Heart left ventricle (tissue), 16 donors: Measurements from ENCODE around the gene MOV10. TPM values are rescaled to one million over a fixed set of nuclear protein-coding genes. Genes with fewer than 3 reads are reported as not detected.

ENCODE experiments used
- ATAC-seq, 4 donors: fragments of 200-7000 bp; cut with Tn5 transposase; one replicate each; pipeline ENCODE4 v1.9.1; 2020 to 2022; ENCODE audit warnings: moderate library complexity in 4 of 4, mild to moderate bottlenecking in 3 of 4, moderate number of reproducible peaks in 1 of 4
- DNase-seq, 5 donors: peaks; one replicate each; pipeline ENCODE4 v3.0.0-alpha.2; 2020
- H3K27ac ChIP-seq, 12 donors: fragments of 200-600 bp; sonication (generic) in 4 of 12; one replicate each; pipeline versions ENCODE4 v1.5.0 to v1.8.0; 2016 to 2022; ENCODE audit warnings: mild to moderate bottlenecking in 2 of 12
- H3K27me3 ChIP-seq, 9 donors: fragments of 200-600 bp; sonication (generic) in 2 of 9; one replicate each; pipeline versions ENCODE4 v1.5.1 to v1.8.0; 2016 to 2022; ENCODE audit warnings: mild to moderate bottlenecking in 3 of 9
- H3K36me3 ChIP-seq, 9 donors: fragments of 200-600 bp; sonication (generic) in 2 of 9; one replicate each; pipeline versions ENCODE4 v1.5.0 to v1.8.0; 2018 to 2022; ENCODE audit warnings: mild to moderate bottlenecking in 2 of 9
- H3K4me1 ChIP-seq, 12 donors: fragments of 200-600 bp; sonication (generic) in 4 of 12; one replicate each; pipeline versions ENCODE4 v1.5.0 to v1.8.0; 2016 to 2022; ENCODE audit warnings: mild to moderate bottlenecking in 3 of 12
- H3K4me3 ChIP-seq, 12 donors: fragments of 200-600 bp; sonication (generic) in 4 of 12; one replicate each; pipeline versions ENCODE4 v1.5.0 to v1.8.0; 2017 to 2022; ENCODE audit warnings: mild to moderate bottlenecking in 9 of 12, moderate library complexity in 4 of 12
- H3K9me3 ChIP-seq, 12 donors: fragments of 200-600 bp; sonication (generic) in 4 of 12; one replicate each; pipeline versions ENCODE4 v1.5.0 to v1.8.0; 2016 to 2022; ENCODE audit warnings: mild to moderate bottlenecking in 1 of 12
- POLR2A ChIP-seq, 2 donors: fragments of 450-650 bp; IDR thresholded peaks; one replicate each; pipeline ENCODE4 v1.6.1; 2017; ENCODE audit warnings: antibody characterized with exemption in 2 of 2, mild to moderate bottlenecking in 2 of 2, moderate library complexity in 2 of 2
- WGBS, 4 donors: extraction: QIAGEN DNeasy Blood & Tissue Kit in 2 of 4; methylation state at CpG; one replicate each; pipeline versions ENCODE4 v1.1.5 to v1.1.7; 2013 to 2018; 5-methylcytosine and 5-hydroxymethylcytosine counted together
- intact Hi-C, 10 donors: fragments of 100-400 bp; cut with DNase I; formaldehyde crosslinking; loops; one replicate each; pipeline versions ENCODE4 v1.11.1 to v1.14.2; 2022
- polyA plus RNA-seq, 2 donors: library from polyadenylated mRNA; stranded (reverse); fragments of 200-250 nt; gene quantifications; one replicate each; pipeline ENCODE4 v1.2.3, GENCODE V29; 2013
- total RNA-seq, 9 donors: library from RNA; depleted of rRNA in 2 of 9; stranded (reverse); fragments of >200 nt in 2 of 9; fragmentation: NEBNext Ultra II Directional in 3 of 9; extraction: Animal tissue kit (Norgen Biotek cat#: 25700) in 3 of 9; gene quantifications; one replicate each; pipeline versions ENCODE4 v1.1.0 to v1.2.4, GENCODE V29; 2016 to 2023
- TF ChIP-seq, protein P1 (sequence below), 12 donors: fragments of 200-600 bp; sonication (generic) in 4 of 12; IDR thresholded peaks; one replicate each; pipeline versions ENCODE4 v1.5.0 to v1.8.0; 2018 to 2022; ENCODE audit warnings: antibody characterized with exemption in 12 of 12, mild to moderate bottlenecking in 5 of 12
- donor health status: ischemic (EF 13 %, LVEDD 7.1; RV severe dilation, severe dysfunction).
- donor health status: healthy with polysubstance abuse.
- donor health status: DM: no; HTN: yes; CAD: no.
- donor health status: DM: no; HTN: no; CAD: no.
- donor health status: ischemic (EF 25% LVEDD 6.9; RV normal size, moderate dysfunction).
- donor health status: ischemic (EF 25% LVEDD 5.7; RV mildly dilated, moderate dysfunction).
- donor health status: healthy.
- donor health status: DM: yes; HTN: yes; CAD: no.
- donor health status: ischemic (EF 35%, LVEDD 5.7; RV mildly dilated, moderate dysfunction).
- donor health status: nonischemic (EF 11% LVEDD 7.7; RV severe dilation, severe dysfunction).
- donor health status: DM: yes; HTN: yes; CAD: no.
- donor health status: PGD.
- donor health status: ischemic (EF 29% LVEDD 5.4; RV normal size, mild dysfunction).
- donor health status: nonischemic (EF 23%, LVEDD 6.1; RV moderate dilation, normal function).

The MOV10 gene
- total and polyA plus RNA-seq, 11 donors = 7.5 to 43.6 (median 13.3) TPM

DNA sequence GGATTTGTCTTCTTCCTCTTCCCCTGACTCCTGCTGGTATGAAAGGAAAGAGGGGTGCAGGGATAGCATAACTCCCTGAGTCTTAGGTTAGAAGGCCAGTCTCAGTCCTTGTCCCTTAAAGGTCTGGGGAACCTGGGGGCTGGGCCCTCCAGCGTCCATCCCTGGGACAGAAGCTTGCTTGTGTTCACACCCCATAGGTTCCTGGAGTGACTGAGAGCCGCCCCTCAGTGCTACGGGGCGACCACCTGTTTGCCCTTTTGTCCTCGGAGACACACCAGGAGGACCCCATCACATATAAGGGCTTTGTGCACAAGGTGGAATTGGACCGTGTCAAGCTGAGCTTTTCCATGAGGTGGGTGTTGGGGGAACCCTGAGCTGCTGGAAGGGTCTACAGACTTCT, 19.4 kb downstream of the MOV10 start:
- no peak overlapping the region for H3K4me3 ChIP-seq
- H3K9me3 ChIP-seq = no peaks in the 10 kb centered on the region
- ATAC-seq = no peak
- H3K4me1 ChIP-seq = peaks cover 0 to 21% (median 14%) of the 10 kb centered on the region in 12 donors
- intact Hi-C loops = loop anchor here in 1 of 10 donors (2.0 kb wide), 1 partner anchor 15 kb away; no protein-coding TSS in a partner anchor
- DNase-seq = no peak
- TF ChIP-seq, protein P1, sequence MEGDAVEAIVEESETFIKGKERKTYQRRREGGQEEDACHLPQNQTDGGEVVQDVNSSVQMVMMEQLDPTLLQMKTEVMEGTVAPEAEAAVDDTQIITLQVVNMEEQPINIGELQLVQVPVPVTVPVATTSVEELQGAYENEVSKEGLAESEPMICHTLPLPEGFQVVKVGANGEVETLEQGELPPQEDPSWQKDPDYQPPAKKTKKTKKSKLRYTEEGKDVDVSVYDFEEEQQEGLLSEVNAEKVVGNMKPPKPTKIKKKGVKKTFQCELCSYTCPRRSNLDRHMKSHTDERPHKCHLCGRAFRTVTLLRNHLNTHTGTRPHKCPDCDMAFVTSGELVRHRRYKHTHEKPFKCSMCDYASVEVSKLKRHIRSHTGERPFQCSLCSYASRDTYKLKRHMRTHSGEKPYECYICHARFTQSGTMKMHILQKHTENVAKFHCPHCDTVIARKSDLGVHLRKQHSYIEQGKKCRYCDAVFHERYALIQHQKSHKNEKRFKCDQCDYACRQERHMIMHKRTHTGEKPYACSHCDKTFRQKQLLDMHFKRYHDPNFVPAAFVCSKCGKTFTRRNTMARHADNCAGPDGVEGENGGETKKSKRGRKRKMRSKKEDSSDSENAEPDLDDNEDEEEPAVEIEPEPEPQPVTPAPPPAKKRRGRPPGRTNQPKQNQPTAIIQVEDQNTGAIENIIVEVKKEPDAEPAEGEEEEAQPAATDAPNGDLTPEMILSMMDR (IDR thresholded peaks at IDR 0.05) = no peak
- TF ChIP-seq POLR2A (IDR thresholded peaks at IDR 0.05) = no peak
- H3K27ac ChIP-seq = no peak overlapping the region
- peaks cover 0 to 96% (median 92%) of the 10 kb centered on the region in 9 donors for H3K36me3 ChIP-seq
- H3K27me3 ChIP-seq = no peaks in the 10 kb centered on the region
- 83 to 96% (median 93%) methylated on average over 6 of the region's 6 CpGs for WGBS, 4 donors

- no peaks in the 10 kb centered on the region for H3K9me3 ChIP-seq
- no peak overlapping the region for H3K27ac ChIP-seq
- TF ChIP-seq POLR2A (IDR thresholded peaks at IDR 0.05) = no peak
- TF ChIP-seq, protein P1 (IDR thresholded peaks at IDR 0.05) = no peak
- DNase-seq = no peak
- peaks cover 0 to 26% (median 20%) of the 10 kb centered on the region in 12 donors for H3K4me1 ChIP-seq
- intact Hi-C loops = no loop called here
- no peak for ATAC-seq
- WGBS, 4 donors = 88 to 92% (median 90%) methylated on average over 12 to 15 of the region's 15 CpGs
- no peak overlapping the region for H3K4me3 ChIP-seq
- H3K27me3 ChIP-seq = no peaks in the 10 kb centered on the region
- peaks cover 0 to 100% (median 96%) of the 10 kb centered on the region in 9 donors for H3K36me3 ChIP-seq
Measured at GRCh38 chr1:112694363-112694929, 20.0 kb downstream of the MOV10 start.

- ATAC-seq (no peak), DNase-seq (no peak)
- TF ChIP-seq POLR2A (IDR thresholded peaks at IDR 0.05) = no peak
- TF ChIP-seq, protein P1 (IDR thresholded peaks at IDR 0.05) = no peak
- no peaks in the 10 kb centered on the region for H3K27me3 ChIP-seq
- no peak overlapping the region for H3K4me3 ChIP-seq
- H3K27ac ChIP-seq = no peak overlapping the region
- no peaks in the 10 kb centered on the region for H3K9me3 ChIP-seq
- peaks cover 0 to 100% (median 95%) of the 10 kb centered on the region in 9 donors for H3K36me3 ChIP-seq
- H3K4me1 ChIP-seq = peaks cover 6 to 35% (median 28%) of the 10 kb centered on the region in 12 donors
- intact Hi-C loops = no loop called here
- 97 to 99% (median 98%) methylated on average over 7 to 9 of the region's 9 CpGs for WGBS, 4 donors
Measured at GRCh38 chr1:112695276-112695675, 20.8 kb downstream of the MOV10 start.

GRCh38 chr1:112696578-112697314, 22.3 kb downstream of the MOV10 start:
- WGBS, 4 donors = 83 to 93% (median 92%) methylated on average over 3 to 7 of the region's 7 CpGs
- intact Hi-C loops = no loop called here
- H3K27ac ChIP-seq = peak overlapping the region in 3 of 12 donors; percentile 94 to 100 (median 96)
- ATAC-seq = no peak
- H3K27me3 ChIP-seq = no peaks in the 10 kb centered on the region
- TF ChIP-seq, protein P1 (IDR thresholded peaks at IDR 0.05) = no peak
- TF ChIP-seq POLR2A (IDR thresholded peaks at IDR 0.05) = no peak
- no peak overlapping the region for H3K4me3 ChIP-seq
- H3K4me1 ChIP-seq = peaks cover 14 to 49% (median 42%) of the 10 kb centered on the region in 12 donors
- DNase-seq = no peak
- peaks cover 0 to 97% (median 89%) of the 10 kb centered on the region in 9 donors for H3K36me3 ChIP-seq
- H3K9me3 ChIP-seq = no peaks in the 10 kb centered on the region
